ENCODE measurements around the gene SMTN. TPM values are rescaled to one million over a fixed set of nuclear protein-coding genes. Genes with fewer than 3 reads are reported as not detected.
A peak's percentile ranks its signal among the peaks of the same experiment; 100 is the strongest.
"Not testable (repeated sequence)": the region's sequence is repeated elsewhere in the genome, so short reads cannot be mapped to it uniquely, and the experiment has no call there.

The SMTN gene
- total and polyA plus RNA-seq, 8 donors: 25.5 to 77.4 (median 40.0) TPM

GRCh38 chr22:31075961-31076360, 5.2 kb upstream of the SMTN start:
- DNase-seq (peak in 4 of 6 donors; percentile 30 to 58 (median 42)), ATAC-seq (no peak), FAIRE-seq (no peak)
- no peak for TF ChIP-seq CTCF (IDR thresholded peaks at IDR 0.05)
- no peaks in the 10 kb centered on the region for H3K27me3 ChIP-seq
- intact Hi-C loops (cut with DNase I): no loop called here
- H3K4me1 ChIP-seq: peaks cover 5 to 14% (median 11%) of the 10 kb centered on the region in 3 donors
- H3K27ac ChIP-seq: peak overlapping the region in 1 of 4 donors; percentile 12
- no peak overlapping the region for H3K4me3 ChIP-seq
- no peaks in the 10 kb centered on the region for H3K36me3 ChIP-seq
- no peaks in the 10 kb centered on the region for H3K9me3 ChIP-seq
- 84 to 90% methylated on average over 15 of the region's 15 CpGs for WGBS, 2 donors

- 70 to 71% methylated on average over 6 of the region's 6 CpGs for WGBS, 2 donors
- intact Hi-C loops (cut with DNase I): no loop called here
- DNase-seq (no peak), ATAC-seq (no peak), FAIRE-seq (no peak)
- no peak overlapping the region for H3K4me3 ChIP-seq
- no peaks in the 10 kb centered on the region for H3K36me3 ChIP-seq
- H3K9me3 ChIP-seq: no peaks in the 10 kb centered on the region
- TF ChIP-seq CTCF (IDR thresholded peaks at IDR 0.05): no peak
- no peaks in the 10 kb centered on the region for H3K27me3 ChIP-seq
- peaks cover 7 to 21% (median 20%) of the 10 kb centered on the region in 3 donors for H3K4me1 ChIP-seq
- H3K27ac ChIP-seq: no peak overlapping the region
These were observed 3.4 kb upstream of the SMTN start for GRCh38 chr22:31077681-31078080.

- H3K9me3 ChIP-seq; H3K36me3 ChIP-seq; ATAC-seq; H3K4me3 ChIP-seq; intact Hi-C loops (cut with DNase I); DNase-seq; H3K27me3 ChIP-seq; FAIRE-seq: not testable (repeated sequence)
- H3K4me1 ChIP-seq: peaks cover 14 to 29% (median 27%) of the 10 kb centered on the region in 3 donors
- peak overlapping the region in 3 of 4 donors; percentile 64 to 94 (median 84) for H3K27ac ChIP-seq
- WGBS, 2 donors: 88 to 94% methylated on average over 2 of the region's 2 CpGs
These were observed 2.7 kb upstream of the SMTN start for GRCh38 chr22:31078389-31078788.

- H3K9me3 ChIP-seq: no peaks in the 10 kb centered on the region
- DNase-seq: peak in 5 of 6 donors; percentile 65 to 83 (median 77)
- no peak for FAIRE-seq
- H3K4me3 ChIP-seq: no peak overlapping the region
- intact Hi-C loops (cut with DNase I): no loop called here
- WGBS, 2 donors: 39 to 41% methylated on average over 12 of the region's 12 CpGs
- no peak for TF ChIP-seq CTCF (IDR thresholded peaks at IDR 0.05)
- H3K4me1 ChIP-seq: peaks cover 17 to 36% (median 35%) of the 10 kb centered on the region in 3 donors
- no peaks in the 10 kb centered on the region for H3K36me3 ChIP-seq
- ATAC-seq: peak; percentile 21 to 45 (median 36)
- peak overlapping the region; percentile 24 to 94 (median 74) for H3K27ac ChIP-seq
- H3K27me3 ChIP-seq: no peaks in the 10 kb centered on the region
These were observed 1.9 kb upstream of the SMTN start for GRCh38 chr22:31079095-31079642.

- Histone ChIP-seq H3K36me3 (no peaks in the 10 kb centered on the region), H3K9me3 (no peaks in the 10 kb centered on the region), H3K27me3 (no peaks in the 10 kb centered on the region), H3K4me3 (peak overlapping the region; percentile 14 to 85 (median 64)), H3K4me1 (peaks cover 17 to 40% (median 38%) of the 10 kb centered on the region in 3 donors), H3K27ac (peak overlapping the region; percentile 84 to 94 (median 86))
- DNase-seq: no peak
- intact Hi-C loops (cut with DNase I): no loop called here
- 37 to 39% methylated on average over 5 of the region's 5 CpGs for WGBS, 2 donors
- TF ChIP-seq CTCF (IDR thresholded peaks at IDR 0.05): no peak
- no peak for FAIRE-seq
- no peak for ATAC-seq
These were observed 812 bp upstream of the SMTN start for GRCh38 chr22:31080164-31080847.

All from pancreas (tissue), 10 donors.